DMS79 treated with DMSO at 0.1 percent for 48 hours (cell line): ENCODE data around the gene RHOJ.

Experiments
- DNase-seq: peaks from one replicate; lab custom pipeline; 2025; lab: John Stamatoyannopoulos, UW

Gene RHOJ

GRCh38 chr14:63205866-63206265, 1.6 kb downstream of the RHOJ start:
- no peak for DNase-seq

DNA sequence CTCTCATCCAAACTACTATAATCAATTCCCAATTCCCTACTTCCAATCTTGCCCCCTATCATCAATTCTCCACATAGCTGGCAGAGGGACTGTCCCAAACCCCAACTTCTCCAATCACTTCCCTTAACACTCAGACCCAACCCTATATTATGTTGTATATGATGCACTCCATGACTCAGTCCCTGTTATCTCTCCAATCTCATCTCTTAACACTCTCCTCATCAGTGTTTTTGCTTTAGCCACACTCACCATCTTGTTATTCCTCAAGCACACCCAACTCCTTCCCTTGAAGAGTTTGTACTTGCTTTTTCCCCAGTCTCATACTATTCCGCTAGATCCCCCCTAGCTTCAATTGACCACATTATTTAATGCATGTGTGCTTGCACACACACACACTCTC, 4.9 kb downstream of the RHOJ start:
- no peak for DNase-seq

- no peak for DNase-seq
These were observed 6.6 kb downstream of the RHOJ start for GRCh38 chr14:63210812-63211211.

- DNase-seq, result no peak
These were observed 8.0 kb downstream of the RHOJ start for GRCh38 chr14:63212209-63212608.

DNA sequence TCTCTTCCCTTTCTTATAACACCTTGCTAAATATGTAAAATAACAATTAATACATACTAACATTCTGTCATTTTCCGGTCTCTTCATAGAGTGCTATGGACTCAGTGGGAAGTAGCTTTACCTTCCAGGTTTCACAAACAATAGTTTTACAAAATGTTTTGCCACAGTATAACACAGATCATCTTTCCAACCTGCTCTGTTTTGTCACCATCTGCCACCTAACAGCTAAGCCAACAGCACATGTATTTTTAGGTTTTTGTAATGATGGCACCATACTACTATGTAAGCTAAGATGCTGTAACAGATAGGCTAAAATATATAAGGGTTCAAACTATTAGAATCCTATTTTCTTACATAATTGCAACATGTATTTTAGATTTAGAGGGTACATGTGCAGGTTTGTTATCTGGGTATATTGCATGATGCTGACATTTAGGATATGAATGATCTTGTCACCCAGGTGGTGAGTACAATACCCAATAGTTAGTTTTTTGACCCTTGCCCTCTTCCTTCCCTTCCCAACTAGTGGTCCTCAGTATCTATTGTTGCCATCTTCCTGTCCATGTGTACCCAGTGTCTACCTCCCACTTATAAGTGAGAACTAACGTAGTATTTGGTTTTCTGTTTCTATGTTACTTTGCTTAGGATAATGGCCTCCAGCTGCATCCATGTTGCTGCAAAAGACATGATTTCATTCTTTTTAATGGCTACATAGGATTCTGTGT, 8.7 kb downstream of the RHOJ start:
- DNase-seq, result no peak

- peak; percentile 31 for DNase-seq
These were observed 10.4 kb downstream of the RHOJ start for GRCh38 chr14:63214417-63215196.

DNA sequence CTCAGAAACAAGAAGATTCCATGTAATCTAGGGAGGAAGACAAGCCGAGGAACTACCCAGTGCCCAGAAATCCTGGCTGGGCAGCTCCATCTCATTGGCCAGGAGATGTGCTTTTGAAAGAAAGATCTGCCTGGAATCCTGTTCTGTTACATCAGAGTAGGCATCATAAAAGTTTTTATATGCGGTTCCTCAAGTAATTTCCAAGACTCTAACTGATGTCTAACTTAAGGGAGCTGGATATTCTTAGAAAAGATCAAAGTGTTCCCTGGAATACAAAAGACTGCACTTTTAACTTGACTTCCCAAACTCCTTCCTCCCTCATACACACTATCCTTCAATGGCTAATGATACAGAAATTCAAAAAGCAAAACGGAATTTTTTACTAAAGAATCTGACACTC, 16.3 kb downstream of the RHOJ start:
- DNase-seq, result no peak

GRCh38 chr14:63223596-63223995, 19.4 kb downstream of the RHOJ start:
- DNase-seq, result peak; percentile 52

DNA sequence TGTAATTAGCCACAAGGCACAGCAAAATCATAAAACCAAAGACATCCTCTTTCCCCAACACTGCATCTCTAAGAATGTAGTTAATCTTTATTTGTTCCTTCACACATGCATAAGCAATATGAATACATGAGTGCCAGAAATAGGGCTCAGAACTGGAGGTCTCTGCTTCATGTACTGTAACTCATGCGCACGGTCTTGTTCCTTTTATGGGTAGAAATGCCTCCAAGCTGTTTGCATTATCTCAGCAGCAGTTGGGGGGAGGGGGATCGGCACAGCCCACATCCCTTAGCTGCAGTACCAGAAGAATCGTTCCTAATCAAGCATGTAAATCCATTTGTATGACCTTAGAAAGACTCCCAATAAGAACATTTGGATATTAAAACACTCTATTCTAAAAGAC, 20.0 kb downstream of the RHOJ start:
- DNase-seq, result peak; percentile 85

DNA sequence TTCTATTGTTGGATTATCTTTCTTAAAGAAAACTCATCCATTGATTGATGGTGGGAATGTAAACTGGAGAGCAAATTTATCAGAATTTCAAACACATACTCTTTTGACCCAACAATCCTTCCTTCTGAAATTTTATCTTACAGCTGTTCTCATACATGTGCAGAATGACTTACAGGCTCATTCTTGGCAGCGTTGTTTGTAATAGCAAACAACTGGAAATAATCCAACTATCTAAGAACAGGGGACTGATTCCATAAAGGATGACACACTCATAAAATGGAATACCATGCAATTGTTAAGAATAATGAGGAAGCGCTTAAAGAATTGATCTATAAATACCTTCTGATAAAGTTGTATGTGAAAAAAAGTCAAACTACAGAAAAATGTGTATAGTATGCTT, 24.0 kb downstream of the RHOJ start:
- DNase-seq, result no peak

- DNase-seq, result no peak
These were observed 25.3 kb downstream of the RHOJ start for GRCh38 chr14:63229330-63230059.

GRCh38 chr14:63231766-63232165, 27.5 kb downstream of the RHOJ start:
- no peak for DNase-seq

- DNase-seq, result no peak
These were observed 33.5 kb downstream of the RHOJ start for GRCh38 chr14:63237791-63238190.

GRCh38 chr14:63240221-63240620, 36.0 kb downstream of the RHOJ start:
- no peak for DNase-seq

DNA sequence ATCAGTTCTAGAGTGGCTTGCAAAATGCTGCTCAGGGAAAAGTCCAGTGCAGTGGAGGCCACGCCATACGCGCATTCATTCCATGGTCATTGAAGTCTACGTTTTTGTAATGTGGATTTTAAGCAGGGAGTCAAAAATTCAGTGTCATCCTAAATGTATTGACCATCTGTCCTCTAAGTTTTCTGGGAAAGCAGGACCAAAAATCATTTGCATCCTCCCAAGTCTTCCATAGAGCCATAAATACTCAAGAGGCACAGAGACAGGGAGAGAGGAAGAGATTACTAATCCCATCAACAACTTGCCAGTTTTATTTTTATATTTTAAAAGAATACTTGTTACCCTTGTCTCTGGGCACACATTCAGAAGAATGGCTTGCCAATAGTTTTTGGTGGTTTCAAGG, 36.9 kb downstream of the RHOJ start:
- DNase-seq, result no peak

DNA sequence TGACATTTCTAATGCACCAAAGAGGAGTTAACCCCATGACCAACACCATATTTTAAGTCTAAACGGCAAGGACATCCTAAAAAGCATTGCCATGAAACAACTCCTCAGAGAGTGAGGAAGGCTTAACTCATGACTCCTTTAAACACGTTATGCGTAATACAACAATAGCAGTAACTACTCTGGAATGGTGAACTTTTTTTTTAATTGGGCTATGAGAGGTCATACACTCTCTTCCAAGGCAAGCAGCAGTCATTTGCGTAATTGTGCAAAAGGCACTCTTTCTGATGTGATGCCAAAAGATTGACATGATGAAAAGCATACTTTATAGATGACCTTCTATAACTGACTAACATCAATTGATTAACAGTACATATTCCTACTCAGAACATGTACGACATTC, 39.4 kb downstream of the RHOJ start:
- no peak for DNase-seq

GRCh38 chr14:63245893-63246292, 41.6 kb downstream of the RHOJ start:
- no peak for DNase-seq

DNA sequence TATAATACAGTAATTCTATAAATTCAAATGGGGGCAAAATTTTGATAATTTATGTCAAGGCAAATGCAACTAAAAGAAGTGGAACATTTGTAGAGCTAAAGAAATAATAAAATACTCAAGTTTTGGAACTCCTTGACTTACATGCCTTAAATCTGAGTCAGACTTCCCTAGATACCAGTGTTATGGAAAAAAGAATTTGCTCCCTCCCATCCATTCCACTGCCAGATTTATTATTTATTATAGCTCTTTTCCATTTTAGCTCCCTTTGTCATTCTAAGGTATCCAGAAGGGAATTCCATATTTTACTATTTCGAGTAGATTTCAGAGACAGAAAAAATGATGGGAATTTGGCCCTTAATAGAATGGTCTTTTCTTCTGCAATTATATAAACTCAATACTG, 44.0 kb downstream of the RHOJ start:
- DNase-seq, result no peak

DNA sequence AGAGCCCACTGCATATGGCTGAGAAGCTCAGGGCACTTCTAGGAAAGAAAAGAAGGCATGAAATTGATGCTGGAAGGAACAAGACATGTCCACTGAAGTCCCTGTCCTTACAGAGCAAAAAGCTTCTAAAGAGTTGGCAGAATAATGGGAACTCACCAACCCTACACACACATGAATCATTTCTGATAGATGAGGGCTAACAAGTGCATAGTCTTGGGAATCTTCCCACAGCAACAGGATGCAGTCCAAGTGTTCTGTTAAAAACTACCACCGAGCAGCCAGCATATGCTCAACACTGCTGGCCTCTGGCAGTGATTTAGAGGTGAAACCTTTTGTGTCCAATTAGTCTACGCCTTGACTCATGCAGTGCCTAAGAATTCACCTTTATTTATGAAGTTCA, 44.8 kb downstream of the RHOJ start:
- no peak for DNase-seq

DNA sequence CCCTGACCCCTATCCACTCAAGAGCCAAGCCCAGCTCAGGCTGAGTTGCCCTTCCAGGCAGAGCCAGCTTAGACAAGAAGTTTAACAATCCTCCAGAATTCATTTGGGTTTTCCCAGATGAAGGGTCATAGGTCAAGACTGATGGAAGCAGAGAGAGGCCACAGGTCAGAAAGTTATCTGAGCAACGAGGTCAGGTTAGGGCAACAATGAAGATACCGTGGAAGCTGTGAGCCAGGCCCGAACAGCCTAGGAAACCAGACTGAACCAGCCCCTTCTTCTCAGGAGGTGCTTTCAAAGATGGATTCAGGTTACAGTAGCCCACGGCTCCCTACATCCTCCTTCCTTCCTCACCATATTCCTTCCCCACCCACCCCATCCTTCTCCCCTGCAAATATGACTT, 53.1 kb downstream of the RHOJ start:
- no peak for DNase-seq

DNA sequence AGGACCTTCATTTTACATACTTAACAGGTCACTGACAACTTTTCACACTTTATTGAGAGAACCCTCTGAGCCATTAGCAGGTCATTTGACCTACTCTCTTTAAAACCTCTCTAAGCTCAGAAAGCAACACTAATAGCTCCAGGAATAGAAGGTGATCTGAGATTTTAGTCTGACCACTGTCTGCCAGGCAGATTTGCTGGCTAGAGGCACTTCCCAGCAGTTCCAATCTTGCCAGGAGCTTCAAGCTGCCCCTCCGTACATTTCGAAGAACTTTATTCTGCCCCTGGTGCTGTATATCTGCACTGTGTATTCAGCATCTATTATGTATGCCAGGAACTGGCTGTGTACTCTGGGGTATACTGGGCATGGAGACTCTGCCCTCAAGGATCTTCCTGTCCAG, 58.2 kb downstream of the RHOJ start:
- no peak for DNase-seq

- no peak for DNase-seq
These were observed 61.9 kb downstream of the RHOJ start for GRCh38 chr14:63266106-63266505.

DNA sequence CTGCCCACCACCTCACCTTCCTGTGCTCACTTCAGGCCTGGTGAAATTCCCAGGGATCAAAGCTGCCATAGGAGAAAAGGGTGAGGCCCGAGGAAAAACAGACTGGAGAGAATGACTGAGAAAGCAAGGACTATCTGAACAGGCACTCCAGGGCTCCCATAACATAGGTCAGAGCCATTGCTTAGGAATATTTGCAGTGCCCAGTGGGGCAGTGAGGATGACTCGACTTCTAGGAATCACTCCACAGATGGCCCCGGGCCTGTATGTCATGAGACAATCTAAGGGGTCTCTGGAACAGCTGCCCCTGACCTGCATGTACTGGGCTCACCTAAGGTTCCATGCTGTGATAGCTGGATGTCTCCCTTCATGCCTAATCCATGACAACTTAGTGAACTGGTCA, 62.9 kb downstream of the RHOJ start:
- no peak for DNase-seq
